Islet of Langerhans (tissue), 1 donor: ENCODE results near the gene ROGDI.
"Not testable (repeated sequence)": the region's sequence is repeated elsewhere in the genome, so short reads cannot be mapped to it uniquely, and the experiment has no call there.

Experiments used
- FAIRE-seq: peaks from one replicate; lab custom pipeline; 2011; peaks lifted over from hg19 to GRCh38; lab: Jason Lieb, UNC

Gene ROGDI

GRCh38 chr16:4790261-4790660 is 12.2 kb downstream of the ROGDI start:
- FAIRE-seq = no peak

- FAIRE-seq = no peak
Observed at GRCh38 chr16:4788910-4789309, 13.5 kb downstream of the ROGDI start.

GRCh38 chr16:4788489-4788889 is 13.9 kb downstream of the ROGDI start:
- FAIRE-seq = peak; percentile 85

- FAIRE-seq = no peak
Observed at GRCh38 chr16:4787627-4788482, 14.6 kb downstream of the ROGDI start, which contains the start of gene SEPTIN12. SEPTIN12 (minus strand) TSS chr16:4788345; CDS start chr16:4787645, 700 bp downstream.

- no peak for FAIRE-seq
Observed at GRCh38 chr16:4787068-4787467, 15.4 kb downstream of the ROGDI start.

- no peak for FAIRE-seq
Observed at GRCh38 chr16:4785758-4786433, 16.5 kb downstream of the ROGDI start.

GRCh38 chr16:4784444-4784987 is 17.9 kb downstream of the ROGDI start:
- not testable (repeated sequence) for FAIRE-seq

GRCh38 chr16:4783951-4784336 is 18.5 kb downstream of the ROGDI start:
- no peak for FAIRE-seq

- FAIRE-seq = no peak
Observed at GRCh38 chr16:4783251-4783950, 19.0 kb downstream of the ROGDI start.

GRCh38 chr16:4780235-4780634 is 22.2 kb downstream of the ROGDI start:
- no peak for FAIRE-seq

- no peak for FAIRE-seq
Observed at GRCh38 chr16:4778050-4778392, 24.4 kb downstream of the ROGDI start.

GRCh38 chr16:4777339-4778049 is 24.9 kb downstream of the ROGDI start:
- no peak for FAIRE-seq

GRCh38 chr16:4776141-4776705 is 26.2 kb downstream of the ROGDI start:
- no peak for FAIRE-seq

GRCh38 chr16:4775005-4775404 is 27.4 kb downstream of the ROGDI start:
- FAIRE-seq = no peak

- no peak for FAIRE-seq
Observed at GRCh38 chr16:4772351-4772750, 30.1 kb downstream of the ROGDI start.

- FAIRE-seq = no peak
Observed at GRCh38 chr16:4771646-4772045, 30.8 kb downstream of the ROGDI start.

- FAIRE-seq = no peak
Observed at GRCh38 chr16:4769306-4769638, 33.2 kb downstream of the ROGDI start.

GRCh38 chr16:4768549-4769305 is 33.7 kb downstream of the ROGDI start:
- no peak for FAIRE-seq

GRCh38 chr16:4767872-4768548 is 34.4 kb downstream of the ROGDI start:
- FAIRE-seq = no peak

GRCh38 chr16:4766875-4767628 is 35.4 kb downstream of the ROGDI start, which contains the start of gene ZNF500:
ZNF500 (minus strand) TSS chr16:4767162; CDS start chr16:4765978, 1,184 bp downstream.
- FAIRE-seq = no peak
